Smooth muscle cell (in vitro differentiated cells): ENCODE measurements around the gene HPN. TPM values are rescaled to one million over a fixed set of nuclear protein-coding genes. Genes with fewer than 3 reads are reported as not detected.

ENCODE experiments used
- DNase-seq: peaks from one replicate; lab custom pipeline; 2025; ENCODE audit not compliant: unreplicated experiment; lab: John Stamatoyannopoulos, UW
- H2AFZ ChIP-seq: fragments of 200-600 bp; sonication (generic); 2 replicates; pipeline ENCODE4 v1.6.0; 2016; ENCODE audit warnings: antibody characterized with exemption, low read depth, mild to moderate bottlenecking
- H3F3A ChIP-seq: fragments of 200-600 bp; sonication (generic); 2 replicates; pipeline ENCODE4 v1.6.0; 2017; ENCODE audit warnings: antibody characterized with exemption, low read depth
- H3K27ac ChIP-seq: fragments of 200-600 bp; sonication (generic); 2 replicates; pipeline ENCODE4 v1.5.1; 2016; ENCODE audit warnings: low read depth, mild to moderate bottlenecking
- H3K27me3 ChIP-seq: fragments of 200-600 bp; sonication (generic); 2 replicates; pipeline ENCODE4 v1.6.1; 2016; ENCODE audit warnings: low read depth, mild to moderate bottlenecking
- H3K36me3 ChIP-seq: fragments of 200-600 bp; sonication (generic); 2 replicates; pipeline ENCODE4 v1.5.1; 2016; ENCODE audit warnings: low read depth
- H3K4me1 ChIP-seq: fragments of 200-600 bp; sonication (generic); 2 replicates; pipeline ENCODE4 v1.5.1; 2016; ENCODE audit warnings: low read depth
- H3K4me2 ChIP-seq: fragments of 200-600 bp; sonication (generic); 2 replicates; pipeline ENCODE4 v1.6.0; 2016; ENCODE audit warnings: mild to moderate bottlenecking
- H3K4me3 ChIP-seq: fragments of 200-600 bp; sonication (generic); 2 replicates; pipeline ENCODE4 v1.5.1; 2016; ENCODE audit warnings: mild to moderate bottlenecking
- H3K79me2 ChIP-seq: fragments of 200-600 bp; sonication (generic); 2 replicates; pipeline ENCODE4 v1.6.0; 2016; ENCODE audit warnings: low read depth, mild to moderate bottlenecking
- H3K9ac ChIP-seq: fragments of 200-600 bp; sonication (generic); 2 replicates; pipeline ENCODE4 v1.6.0; 2016; ENCODE audit warnings: low read depth
- H3K9me3 ChIP-seq: fragments of 200-600 bp; sonication (generic); replicated peaks from 2 replicates; pipeline ENCODE4 v1.5.1; 2016; ENCODE audit warnings: low read depth
- H4K20me1 ChIP-seq: fragments of 200-600 bp; sonication (generic); 2 replicates; pipeline ENCODE4 v1.6.0; 2016; ENCODE audit warnings: low read depth
- CTCF ChIP-seq: fragments of 200-600 bp; sonication (generic); IDR thresholded peaks from 2 replicates; pipeline ENCODE4 v1.5.1; 2017; ENCODE audit warnings: borderline replicate concordance, mild to moderate bottlenecking, antibody characterized with exemption; ENCODE audit not compliant: insufficient read depth, poor library complexity, severe bottlenecking
- WGBS: methylation state at CpG from one replicate; pipeline ENCODE4 v1.1.7; 2016; ENCODE audit warnings: low lambda C conversion rate; 5-methylcytosine and 5-hydroxymethylcytosine counted together
- polyA plus RNA-seq: library from polyadenylated mRNA; unstranded; fragments of >200 nt; fragmentation: Nextera tagmentation; extraction: Ambion mirVana; gene quantifications from 2 replicates; pipeline ENCODE4 v1.2.1, GENCODE V29; 2016
- total RNA-seq: library from RNA; depleted of rRNA; stranded (reverse); fragments of >200 nt; gene quantifications from 2 replicates; pipeline ENCODE4 v1.2.3, GENCODE V29; 2014

HPN gene
- total and polyA plus RNA-seq, 2 experiments from 2014 or later: 1.3 to 4.1 TPM

DNA sequence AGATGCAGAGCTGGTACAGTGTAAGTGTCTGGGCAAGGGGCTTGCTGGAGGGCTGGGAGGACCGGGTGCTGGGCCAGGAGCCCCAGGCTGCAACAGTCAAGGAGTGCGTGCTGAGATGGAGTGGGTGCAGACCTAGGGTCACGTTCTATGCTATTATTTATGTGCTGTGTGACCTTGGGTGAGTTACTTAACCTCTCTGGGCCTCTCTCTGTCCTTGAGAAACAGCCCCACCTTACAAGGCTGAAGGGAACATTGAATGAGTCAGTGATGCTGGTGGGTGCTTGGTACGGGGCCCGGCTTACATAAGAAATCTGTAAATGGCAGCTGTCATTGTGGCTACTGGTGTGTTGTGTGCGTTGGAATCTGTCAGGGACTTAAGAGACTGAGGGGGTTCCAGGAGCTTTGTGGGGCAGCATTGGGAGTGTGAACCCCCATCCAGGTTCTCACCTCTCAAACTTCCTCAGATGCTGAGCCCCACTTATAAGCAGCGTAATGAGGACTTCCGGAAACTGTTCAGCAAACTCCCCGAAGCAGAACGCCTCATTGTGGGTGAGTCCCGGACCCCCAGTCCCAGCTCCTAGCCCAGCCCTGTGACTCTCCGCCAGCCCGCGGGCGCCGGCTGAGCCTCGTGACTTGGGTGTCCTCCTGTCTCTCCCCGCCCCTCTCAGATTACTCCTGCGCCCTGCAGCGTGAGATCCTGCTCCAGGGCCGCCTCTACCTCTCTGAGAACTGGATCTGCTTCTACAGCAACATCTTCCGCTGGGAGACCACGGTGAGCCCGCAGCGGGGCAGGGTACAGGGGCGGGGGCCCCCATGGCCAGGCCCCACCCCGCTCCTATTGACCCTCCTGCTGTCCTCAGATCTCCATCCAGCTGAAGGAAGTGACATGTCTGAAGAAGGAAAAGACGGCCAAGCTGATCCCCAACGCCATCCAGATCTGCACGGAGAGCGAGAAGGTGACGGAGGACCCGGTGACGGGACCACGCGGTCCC, 31.8 kb upstream of the HPN start:
- H2AFZ ChIP-seq: no peak overlapping the region
- H3K9me3 ChIP-seq: no peaks in the 10 kb centered on the region
- DNase-seq: no peak
- H4K20me1 ChIP-seq: peaks cover 51% of the 10 kb centered on the region
- no peak for TF ChIP-seq CTCF
- H3K79me2 ChIP-seq: peaks cover 29% of the 10 kb centered on the region
- no peak overlapping the region for H3K27ac ChIP-seq
- no peak overlapping the region for H3K4me3 ChIP-seq
- no peak overlapping the region for H3K4me2 ChIP-seq
- H3K36me3 ChIP-seq: no peaks in the 10 kb centered on the region
- no peaks in the 10 kb centered on the region for H3K4me1 ChIP-seq
- H3K27me3 ChIP-seq: no peaks in the 10 kb centered on the region
- no peaks in the 10 kb centered on the region for H3F3A ChIP-seq
- WGBS: 97% methylated on average over 31 of the region's 36 CpGs
- no peak overlapping the region for H3K9ac ChIP-seq

DNA sequence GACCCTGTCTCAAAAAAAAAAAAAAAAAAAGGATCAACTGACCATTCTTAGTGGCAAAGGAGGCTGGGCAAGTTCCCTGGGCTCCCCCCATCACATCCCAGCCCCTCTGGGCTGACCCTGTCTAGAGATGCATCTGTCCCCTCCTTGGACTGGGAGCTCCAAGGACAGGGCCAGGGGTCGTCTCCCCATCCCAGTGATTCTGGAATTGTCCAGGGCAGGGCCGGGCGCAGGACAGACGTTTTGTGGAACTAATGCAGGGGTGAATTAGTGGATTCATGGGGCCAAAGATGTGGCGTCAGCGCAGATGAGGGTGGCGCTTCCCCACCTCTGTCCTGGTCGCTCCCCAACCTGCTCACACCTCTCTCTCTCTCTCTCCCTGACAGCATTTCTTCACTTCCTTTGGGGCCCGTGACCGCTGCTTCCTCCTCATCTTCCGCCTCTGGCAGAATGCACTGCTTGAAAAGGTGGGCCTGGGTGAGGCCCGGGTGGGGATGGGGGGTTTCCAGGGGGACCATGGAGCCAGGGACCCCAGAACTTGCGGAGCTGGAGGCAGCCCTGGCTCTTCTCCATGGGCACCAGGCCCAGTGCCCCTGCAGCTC, 30.3 kb upstream of the HPN start:
- peaks cover 16% of the 10 kb centered on the region for H3K79me2 ChIP-seq
- TF ChIP-seq CTCF: no peak
- 96% methylated on average over 12 of the region's 13 CpGs for WGBS
- no peaks in the 10 kb centered on the region for H3K27me3 ChIP-seq
- H3F3A ChIP-seq: no peaks in the 10 kb centered on the region
- no peak for DNase-seq
- H3K9ac ChIP-seq: no peak overlapping the region
- H3K4me1 ChIP-seq: no peaks in the 10 kb centered on the region
- H3K4me2 ChIP-seq: no peak overlapping the region
- no peak overlapping the region for H2AFZ ChIP-seq
- no peaks in the 10 kb centered on the region for H3K9me3 ChIP-seq
- peaks cover 36% of the 10 kb centered on the region for H4K20me1 ChIP-seq
- H3K27ac ChIP-seq: no peak overlapping the region
- no peak overlapping the region for H3K4me3 ChIP-seq
- no peaks in the 10 kb centered on the region for H3K36me3 ChIP-seq

- Histone ChIP-seq H3K4me3 (no peak overlapping the region), H3K9ac (no peak overlapping the region), H3K36me3 (no peaks in the 10 kb centered on the region), H3K4me2 (no peak overlapping the region), H3K27ac (no peak overlapping the region), H2AFZ (no peak overlapping the region), H3F3A (no peaks in the 10 kb centered on the region), H3K79me2 (peaks cover 8% of the 10 kb centered on the region), H3K4me1 (no peaks in the 10 kb centered on the region), H4K20me1 (peaks cover 28% of the 10 kb centered on the region), H3K27me3 (no peaks in the 10 kb centered on the region), H3K9me3 (no peaks in the 10 kb centered on the region)
- DNase-seq: no peak
- TF ChIP-seq CTCF: no peak
- WGBS: 96% methylated on average over 18 of the region's 18 CpGs
Observed at GRCh38 chr19:35011737-35012682, 29.5 kb upstream of the HPN start.
